ENCODE results near the gene UBN1.

GRCh38 chr16:4876646-4877379 lies 29.5 kb downstream of the UBN1 start:
- TF ChIP-seq ARNTL (CRISPR knock-in tag; IDR thresholded peaks at IDR 0.05; ENCODE audit: borderline replicate concordance, low read depth) (no peak), OSR1 (CRISPR knock-in tag; IDR thresholded peaks at IDR 0.05) (no peak), PATZ1 (CRISPR knock-in tag; IDR thresholded peaks at IDR 0.05; ENCODE audit: borderline replicate concordance) (no peak), ZFP3 (CRISPR knock-in tag; IDR thresholded peaks at IDR 0.05) (no peak), ZNF70 (CRISPR knock-in tag; IDR thresholded peaks at IDR 0.05) (no peak), RARB (CRISPR knock-in tag; IDR thresholded peaks at IDR 0.05) (no peak), CREB5 (CRISPR knock-in tag; IDR thresholded peaks at IDR 0.05; ENCODE audit: low read depth) (no peak), CSRNP3 (CRISPR knock-in tag; IDR thresholded peaks at IDR 0.05) (no peak), SNAI2 (CRISPR knock-in tag; IDR thresholded peaks at IDR 0.05) (no peak), BACH2 (CRISPR knock-in tag; IDR thresholded peaks at IDR 0.05; ENCODE audit: borderline replicate concordance) (no peak), ISL1 (CRISPR knock-in tag; IDR thresholded peaks at IDR 0.05) (no peak), POU6F1 (CRISPR knock-in tag; IDR thresholded peaks at IDR 0.05; ENCODE audit: borderline replicate concordance, low read depth) (no peak), TOX (CRISPR knock-in tag; IDR thresholded peaks at IDR 0.05; ENCODE audit: borderline replicate concordance) (no peak)
